GM12873 (cell line): ENCODE measurements around the gene BCL11A.

Experiments
- TF ChIP-seq, protein P1 (sequence below): IDR thresholded peaks from 2 replicates; pipeline ENCODE4 v1.5.1; 2012; ENCODE audit warnings: low read depth, mild to moderate bottlenecking, moderate library complexity, low read length, control low read depth; ENCODE audit not compliant: insufficient read depth; ENCODE audit errors: missing control alignments

Gene BCL11A

DNA sequence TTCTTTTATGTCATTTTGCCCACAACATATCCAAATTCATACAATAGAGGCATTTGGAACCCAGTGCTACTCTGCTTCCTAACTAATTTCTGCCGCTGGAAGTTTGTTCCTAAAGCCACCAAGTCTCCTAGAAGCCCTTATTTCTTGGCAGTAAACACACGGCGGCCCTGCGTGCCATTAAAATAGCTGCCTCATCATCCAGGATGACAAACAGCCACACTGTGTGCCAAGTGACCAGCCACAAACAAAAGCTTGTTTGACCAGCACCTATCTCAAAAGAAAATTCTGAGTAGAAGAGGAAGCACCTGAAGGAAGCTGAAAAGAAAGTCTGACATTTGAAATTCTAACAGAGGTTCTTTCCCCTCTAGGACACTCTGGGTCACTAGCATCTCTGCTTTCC, 64.2 kb downstream of the BCL11A start:
- TF ChIP-seq, protein P1, sequence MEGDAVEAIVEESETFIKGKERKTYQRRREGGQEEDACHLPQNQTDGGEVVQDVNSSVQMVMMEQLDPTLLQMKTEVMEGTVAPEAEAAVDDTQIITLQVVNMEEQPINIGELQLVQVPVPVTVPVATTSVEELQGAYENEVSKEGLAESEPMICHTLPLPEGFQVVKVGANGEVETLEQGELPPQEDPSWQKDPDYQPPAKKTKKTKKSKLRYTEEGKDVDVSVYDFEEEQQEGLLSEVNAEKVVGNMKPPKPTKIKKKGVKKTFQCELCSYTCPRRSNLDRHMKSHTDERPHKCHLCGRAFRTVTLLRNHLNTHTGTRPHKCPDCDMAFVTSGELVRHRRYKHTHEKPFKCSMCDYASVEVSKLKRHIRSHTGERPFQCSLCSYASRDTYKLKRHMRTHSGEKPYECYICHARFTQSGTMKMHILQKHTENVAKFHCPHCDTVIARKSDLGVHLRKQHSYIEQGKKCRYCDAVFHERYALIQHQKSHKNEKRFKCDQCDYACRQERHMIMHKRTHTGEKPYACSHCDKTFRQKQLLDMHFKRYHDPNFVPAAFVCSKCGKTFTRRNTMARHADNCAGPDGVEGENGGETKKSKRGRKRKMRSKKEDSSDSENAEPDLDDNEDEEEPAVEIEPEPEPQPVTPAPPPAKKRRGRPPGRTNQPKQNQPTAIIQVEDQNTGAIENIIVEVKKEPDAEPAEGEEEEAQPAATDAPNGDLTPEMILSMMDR = no peak

DNA sequence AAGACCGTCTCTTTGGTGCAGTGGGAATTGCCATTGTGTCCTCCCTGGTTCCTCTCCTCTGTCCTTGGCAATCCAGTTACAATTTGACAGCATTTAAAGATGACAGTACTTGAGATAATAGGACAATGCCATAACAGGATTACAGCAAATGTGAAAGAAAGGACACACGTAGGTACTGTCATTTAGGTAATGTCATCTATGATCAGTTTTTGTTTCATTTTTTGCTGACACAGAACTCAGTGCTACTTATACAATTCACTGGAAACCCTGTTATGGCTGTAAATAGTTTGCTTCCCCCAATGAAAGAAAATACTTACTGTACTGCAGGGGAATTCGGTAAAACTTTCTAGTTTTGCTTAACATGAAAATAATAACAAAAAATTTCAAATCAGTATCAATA, 65.2 kb downstream of the BCL11A start:
- TF ChIP-seq, protein P1 = no peak

DNA sequence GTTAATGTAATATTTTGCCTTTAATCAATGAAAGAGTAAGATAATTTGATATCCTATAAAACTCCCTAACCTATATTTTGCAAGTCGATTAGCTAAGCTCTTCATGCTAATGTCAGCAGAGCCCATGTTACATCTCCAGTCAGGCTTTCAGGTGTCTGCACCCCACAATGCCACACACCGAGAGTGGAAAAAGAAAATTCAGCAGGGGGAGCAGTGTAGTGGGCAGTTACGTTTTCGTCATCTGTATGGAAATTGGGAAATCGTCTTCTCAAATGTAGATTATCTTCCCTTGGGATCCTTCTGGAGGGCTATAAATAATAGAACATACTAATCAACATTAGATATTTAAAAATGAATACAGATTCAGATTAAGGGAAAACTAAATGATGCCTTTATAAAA, 66.3 kb downstream of the BCL11A start:
- TF ChIP-seq, protein P1 = no peak

DNA sequence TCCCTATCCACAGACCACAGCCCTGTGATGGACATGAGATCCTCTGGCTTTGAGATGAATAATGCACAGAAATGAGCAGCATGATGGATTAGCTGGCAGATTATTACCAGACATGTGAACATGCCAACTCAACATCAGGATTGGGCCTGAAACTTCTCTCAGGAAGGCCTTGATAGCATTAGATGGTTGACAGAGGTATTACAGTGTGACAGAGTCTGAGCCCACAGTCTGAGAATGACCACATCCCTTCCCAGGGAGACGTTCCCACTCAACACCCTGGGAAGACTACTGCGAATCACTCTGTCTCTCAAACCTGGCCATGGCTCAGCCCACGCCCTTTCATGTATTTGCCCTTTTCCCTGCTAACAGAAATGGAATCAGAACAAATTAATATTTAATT, 66.9 kb downstream of the BCL11A start:
- TF ChIP-seq, protein P1 = no peak

DNA sequence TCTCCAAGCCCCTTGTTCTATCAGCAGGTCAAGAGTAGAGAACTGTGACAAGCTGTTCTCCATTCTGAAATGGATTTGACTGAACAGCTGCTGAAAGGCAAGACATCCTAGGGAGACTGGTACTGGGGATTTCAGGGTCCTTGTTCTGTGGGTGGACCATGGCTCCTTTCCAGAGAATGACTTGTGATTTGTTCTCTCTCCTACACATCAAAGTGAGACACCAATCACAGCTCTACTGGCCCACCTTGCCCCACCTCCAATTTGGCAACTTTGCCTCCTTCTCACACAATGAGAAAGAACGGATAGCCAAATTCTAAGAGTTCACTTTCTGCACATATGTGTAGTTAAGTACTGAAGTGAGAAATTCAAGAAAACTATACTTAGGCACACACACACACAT, 67.4 kb downstream of the BCL11A start:
- TF ChIP-seq, protein P1 = no peak

DNA sequence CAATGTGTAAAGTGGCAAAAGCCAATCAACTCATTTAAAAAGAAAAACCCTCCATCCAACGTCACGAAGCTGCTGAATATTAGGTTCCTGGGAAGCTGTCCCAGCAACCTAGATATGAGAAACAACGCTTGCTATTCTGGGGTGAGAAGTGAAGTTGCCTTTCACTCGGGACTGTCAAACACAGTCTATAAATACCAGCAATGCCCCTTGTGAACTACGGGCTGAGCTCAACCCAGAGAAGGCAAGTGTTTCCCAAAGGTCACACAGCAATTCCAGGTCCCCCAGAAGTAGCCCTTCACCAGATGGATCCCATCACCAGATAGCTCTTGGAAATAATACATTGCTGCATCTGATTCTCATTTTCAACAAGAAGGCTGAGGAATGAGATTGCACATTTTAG, 67.9 kb downstream of the BCL11A start:
- TF ChIP-seq, protein P1 = no peak

DNA sequence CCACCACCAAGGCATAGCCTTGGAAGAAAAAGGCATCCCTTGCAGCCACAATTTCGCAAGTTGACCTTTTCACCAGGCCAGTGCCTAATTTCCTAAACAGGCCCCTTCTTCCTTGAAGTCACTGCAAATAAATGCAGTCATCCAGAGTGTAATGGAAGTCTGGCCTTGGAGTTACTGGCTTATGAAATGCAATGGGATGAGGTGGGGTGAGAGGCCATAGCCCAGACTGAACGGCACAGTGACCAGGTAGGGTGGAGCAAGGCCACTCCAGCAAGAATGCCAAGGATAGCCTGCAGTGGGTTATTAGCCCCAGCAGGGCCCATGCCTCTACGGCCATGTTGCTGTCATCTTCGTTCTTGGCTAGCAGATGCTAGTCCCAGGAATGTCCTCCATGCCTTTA, 68.4 kb downstream of the BCL11A start:
- TF ChIP-seq, protein P1 = no peak
